ENCODE measurements around the gene ACOT11.

DNA sequence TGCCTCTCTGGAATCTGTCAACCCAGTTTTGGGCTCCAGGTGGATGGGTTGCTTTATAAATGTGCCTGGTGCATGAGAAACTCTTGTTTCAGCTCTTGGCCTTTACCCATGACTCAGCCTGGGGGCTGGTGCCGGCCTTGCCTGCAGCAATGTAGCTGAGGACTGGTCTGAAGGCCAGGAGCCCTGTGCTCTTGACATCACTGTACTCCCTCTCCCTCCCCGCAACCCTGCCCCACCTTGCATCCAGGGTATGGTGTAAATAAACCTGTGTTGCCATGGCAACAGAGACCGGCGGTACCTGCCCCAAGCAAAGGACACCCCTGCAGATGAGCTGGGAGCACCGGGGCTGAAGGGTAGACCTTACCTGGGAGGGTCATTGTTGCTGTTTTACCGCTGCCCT is 62.0 kb downstream of the ACOT11 start:
- TF ChIP-seq, protein P1, sequence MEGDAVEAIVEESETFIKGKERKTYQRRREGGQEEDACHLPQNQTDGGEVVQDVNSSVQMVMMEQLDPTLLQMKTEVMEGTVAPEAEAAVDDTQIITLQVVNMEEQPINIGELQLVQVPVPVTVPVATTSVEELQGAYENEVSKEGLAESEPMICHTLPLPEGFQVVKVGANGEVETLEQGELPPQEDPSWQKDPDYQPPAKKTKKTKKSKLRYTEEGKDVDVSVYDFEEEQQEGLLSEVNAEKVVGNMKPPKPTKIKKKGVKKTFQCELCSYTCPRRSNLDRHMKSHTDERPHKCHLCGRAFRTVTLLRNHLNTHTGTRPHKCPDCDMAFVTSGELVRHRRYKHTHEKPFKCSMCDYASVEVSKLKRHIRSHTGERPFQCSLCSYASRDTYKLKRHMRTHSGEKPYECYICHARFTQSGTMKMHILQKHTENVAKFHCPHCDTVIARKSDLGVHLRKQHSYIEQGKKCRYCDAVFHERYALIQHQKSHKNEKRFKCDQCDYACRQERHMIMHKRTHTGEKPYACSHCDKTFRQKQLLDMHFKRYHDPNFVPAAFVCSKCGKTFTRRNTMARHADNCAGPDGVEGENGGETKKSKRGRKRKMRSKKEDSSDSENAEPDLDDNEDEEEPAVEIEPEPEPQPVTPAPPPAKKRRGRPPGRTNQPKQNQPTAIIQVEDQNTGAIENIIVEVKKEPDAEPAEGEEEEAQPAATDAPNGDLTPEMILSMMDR (IDR thresholded peaks at IDR 0.05; ENCODE audit: poor library complexity) = no peak
- no peak for TF ChIP-seq EZH2 (IDR thresholded peaks at IDR 0.05; ENCODE audit: borderline replicate concordance)
